Right lobe of liver (tissue), 6 donors: ENCODE measurements around the gene ADAM23. TPM values are rescaled to one million over a fixed set of nuclear protein-coding genes. Genes with fewer than 3 reads are reported as not detected.

Experiments used
- ATAC-seq, 4 donors: fragments of 200-7000 bp; cut with Tn5 transposase; one replicate each; pipeline ENCODE4 v1.9.1; 2020; ENCODE audit warnings: mild to moderate bottlenecking in 4 of 4, moderate library complexity in 4 of 4
- DNase-seq, 3 donors: peaks; one replicate each; pipeline ENCODE4 v3.0.0-alpha.2; 2020
- H3K27ac ChIP-seq, 3 donors: fragments of 200-600 bp; one replicate each; pipeline ENCODE4 v1.8.0; 2022
- H3K27me3 ChIP-seq, 2 donors: fragments of 200-600 bp; one replicate each; pipeline ENCODE4 v1.8.0; 2022
- H3K36me3 ChIP-seq, 4 donors: fragments of 200-600 bp; sonication (generic) in 1 of 4; one replicate each; pipeline versions ENCODE4 v1.5.1 to v1.8.0; 2017 to 2022; ENCODE audit warnings: control low read depth in 1 of 4
- H3K4me1 ChIP-seq, 4 donors: fragments of 200-600 bp; sonication (generic) in 1 of 4; one replicate each; pipeline versions ENCODE4 v1.5.1 to v1.8.0; 2017 to 2022; ENCODE audit warnings: control low read depth in 1 of 4
- H3K4me3 ChIP-seq, 3 donors: fragments of 200-600 bp; one replicate each; pipeline ENCODE4 v1.8.0; 2022
- H3K9me3 ChIP-seq, 4 donors: fragments of 200-600 bp; sonication (generic) in 1 of 4; one replicate each; pipeline versions ENCODE4 v1.5.1 to v1.8.0; 2017 to 2022; ENCODE audit warnings: control low read depth in 1 of 4
- CTCF ChIP-seq, 4 donors: fragments of 200-600 bp in 3 of 4; fragments of 450-650 bp in 1 of 4; IDR thresholded peaks; one replicate each; pipeline versions ENCODE4 v1.5.1 to v1.8.0; 2016 to 2022; ENCODE audit warnings: antibody characterized with exemption in 4 of 4, mild to moderate bottlenecking in 2 of 4
- POLR2A ChIP-seq: fragments of 450-650 bp; IDR thresholded peaks from one replicate; pipeline ENCODE4 v1.6.1; 2017; ENCODE audit warnings: antibody characterized with exemption, mild to moderate bottlenecking
- WGBS: methylation state at CpG from one replicate; pipeline ENCODE4 v1.1.6; 2018; ENCODE audit warnings: low coverage, low lambda C conversion rate; ENCODE audit not compliant: insufficient coverage; ENCODE audit errors: missing lambda C conversion rate; 5-methylcytosine and 5-hydroxymethylcytosine counted together
- intact Hi-C, 2 donors: fragments of 100-400 bp; cut with DNase I; formaldehyde crosslinking; loops; one replicate each; pipeline versions ENCODE4 v1.11.2 to v1.14.1; 2022
- total RNA-seq, 6 experiments: library from RNA; depleted of rRNA in 2 of 6; stranded (reverse); fragments of >200 nt in 2 of 6; fragmentation: NEBNext Ultra II Directional in 3 of 6; extraction: Animal tissue kit (Norgen Biotek cat#: 25700) in 3 of 6; gene quantifications; one replicate each; pipeline versions ENCODE4 v1.1.0 to v1.2.4, GENCODE V29; 2016 to 2023
- donor health status: DM: no; HTN: yes; CAD: no.
- donor health status: DM: no; HTN: no; CAD: no.
- donor health status: DM: no; HTN: no; CAD: no.
- donor health status: DM: no; HTN: yes; CAD: no.
- donor health status: DM: no; HTN: yes; CAD: no.

ADAM23 gene
- total RNA-seq, 6 experiments from 2014 or later = under 0.01 to 0.26 (median 0.09) TPM; not detected in 2

- 36% methylated on average over 3 of the region's 3 CpGs for WGBS
- intact Hi-C loops = no loop called here
- Histone ChIP-seq H3K4me3 (no peak overlapping the region), H3K9me3 (no peaks in the 10 kb centered on the region), H3K27ac (no peak overlapping the region), H3K27me3 (no peaks in the 10 kb centered on the region), H3K36me3 (no peaks in the 10 kb centered on the region), H3K4me1 (no peaks in the 10 kb centered on the region)
- ATAC-seq = no peak
- TF ChIP-seq POLR2A (no peak), CTCF (IDR thresholded peaks at IDR 0.05) (no peak)
- DNase-seq = no peak
These were observed 188.0 kb downstream of the ADAM23 start for GRCh38 chr2:206631340-206631739.

- intact Hi-C loops = no loop called here
- ATAC-seq = no peak
These were observed 191.7 kb downstream of the ADAM23 start for GRCh38 chr2:206635015-206635414.

GRCh38 chr2:206639636-206640035 is 196.3 kb downstream of the ADAM23 start:
- intact Hi-C loops = no loop called here
- Histone ChIP-seq H3K9me3 (no peaks in the 10 kb centered on the region), H3K27me3 (no peaks in the 10 kb centered on the region), H3K27ac (no peak overlapping the region), H3K4me3 (no peak overlapping the region), H3K4me1 (no peaks in the 10 kb centered on the region), H3K36me3 (no peaks in the 10 kb centered on the region)
- no peak for ATAC-seq
- no peak for DNase-seq
- no peak for TF ChIP-seq CTCF (IDR thresholded peaks at IDR 0.05)
- no peak for TF ChIP-seq POLR2A
- 7% methylated on average over 2 of the region's 2 CpGs for WGBS

More at GRCh38 chr2:206635015-206635414, 191.7 kb downstream of the ADAM23 start:
- Histone ChIP-seq H3K4me1 (no peaks in the 10 kb centered on the region), H3K27me3 (no peaks in the 10 kb centered on the region), H3K4me3 (no peak overlapping the region), H3K9me3 (no peaks in the 10 kb centered on the region), H3K27ac (no peak overlapping the region), H3K36me3 (no peaks in the 10 kb centered on the region)
- 29% methylated on average over 1 of the region's 1 CpG for whole genome bisulfite sequencing
- no peak for DNase-seq
- TF ChIP-seq POLR2A = no peak
- TF ChIP-seq CTCF (IDR thresholded peaks at IDR 0.05) = no peak

GRCh38 chr2:206641226-206641625 is 197.9 kb downstream of the ADAM23 start:
- no peak for DNase-seq
- Histone ChIP-seq H3K36me3 (no peaks in the 10 kb centered on the region), H3K9me3 (no peaks in the 10 kb centered on the region), H3K4me3 (no peak overlapping the region), H3K27me3 (no peaks in the 10 kb centered on the region), H3K4me1 (no peaks in the 10 kb centered on the region), H3K27ac (no peak overlapping the region)
- no peak for ATAC-seq
- intact Hi-C loops = no loop called here
- WGBS = 50% methylated on average over 1 of the region's 3 CpGs
- no peak for TF ChIP-seq POLR2A
- TF ChIP-seq CTCF (IDR thresholded peaks at IDR 0.05) = no peak
